ENCODE data around the gene MARS1. TPM values are rescaled to one million over a fixed set of nuclear protein-coding genes. Genes with fewer than 3 reads are reported as not detected.
A peak's percentile ranks its signal among the peaks of the same experiment; 100 is the strongest.

Gene MARS1
- total RNA-seq, 1 experiment from 2014 or later, result 291 TPM

GRCh38 chr12:57497223-57498131, 9.6 kb downstream of the MARS1 start:
- DNase-seq (ENCODE audit: low read depth, low spot score) (no peak), ATAC-seq (peak; percentile 45; the same call in 1 of the 2 replicates)
- H3K9me3 ChIP-seq (ENCODE audit: control insufficient read depth, insufficient read depth, low read depth, low read length), result no peaks in the 10 kb centered on the region
- no peaks in the 10 kb centered on the region for H3K27me3 ChIP-seq (ENCODE audit: control insufficient read depth, insufficient read depth, low read length)
- peaks cover 28% of the 10 kb centered on the region for H3K36me3 ChIP-seq (ENCODE audit: control insufficient read depth, insufficient read depth, low read length)
- H3K4me3 ChIP-seq (ENCODE audit: low read depth in 2 of 2, low read length in 2 of 2), result no peak overlapping the region
- H3K27ac ChIP-seq (ENCODE audit: low read length), result no peak overlapping the region
- TF ChIP-seq, protein P1, sequence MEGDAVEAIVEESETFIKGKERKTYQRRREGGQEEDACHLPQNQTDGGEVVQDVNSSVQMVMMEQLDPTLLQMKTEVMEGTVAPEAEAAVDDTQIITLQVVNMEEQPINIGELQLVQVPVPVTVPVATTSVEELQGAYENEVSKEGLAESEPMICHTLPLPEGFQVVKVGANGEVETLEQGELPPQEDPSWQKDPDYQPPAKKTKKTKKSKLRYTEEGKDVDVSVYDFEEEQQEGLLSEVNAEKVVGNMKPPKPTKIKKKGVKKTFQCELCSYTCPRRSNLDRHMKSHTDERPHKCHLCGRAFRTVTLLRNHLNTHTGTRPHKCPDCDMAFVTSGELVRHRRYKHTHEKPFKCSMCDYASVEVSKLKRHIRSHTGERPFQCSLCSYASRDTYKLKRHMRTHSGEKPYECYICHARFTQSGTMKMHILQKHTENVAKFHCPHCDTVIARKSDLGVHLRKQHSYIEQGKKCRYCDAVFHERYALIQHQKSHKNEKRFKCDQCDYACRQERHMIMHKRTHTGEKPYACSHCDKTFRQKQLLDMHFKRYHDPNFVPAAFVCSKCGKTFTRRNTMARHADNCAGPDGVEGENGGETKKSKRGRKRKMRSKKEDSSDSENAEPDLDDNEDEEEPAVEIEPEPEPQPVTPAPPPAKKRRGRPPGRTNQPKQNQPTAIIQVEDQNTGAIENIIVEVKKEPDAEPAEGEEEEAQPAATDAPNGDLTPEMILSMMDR (IDR thresholded peaks at IDR 0.05), result no peak
- peak; percentile 44 for TF ChIP-seq POLR2AphosphoS5 (IDR thresholded peaks at IDR 0.05; ENCODE audit: low read depth, low read length)
- TF ChIP-seq TCF7L2 (IDR thresholded peaks at IDR 0.05; ENCODE audit: low read depth, low read length), result no peak
- TF ChIP-seq REST (IDR thresholded peaks at IDR 0.05; ENCODE audit: insufficient read depth in 1 of 2, low read depth in 2 of 2, low read length in 1 of 2), result no peak
- POLR2A ChIA-PET, result interaction anchor here (0.7 kb wide), 1 partner anchor 247 kb away, joined by 5 read pairs; the partner anchor contains the start of gene TSPAN31
- CTCF ChIA-PET, result no interaction called here
- intact Hi-C loops (cut with micrococcal nuclease; ENCODE audit: unreplicated experiment) (no loop called here), in situ Hi-C loops (cut with HindIII; ENCODE audit: low pct_unique_long_range_greater_than_20kb, low sequenced_read_pairs) (no loop called here)
- BruUV-seq (replicated peaks), result TSS peak; percentile 39
- H3K4me1 ChIP-seq (ENCODE audit: control insufficient read depth, insufficient read depth, low read length), result no peaks in the 10 kb centered on the region

DNA sequence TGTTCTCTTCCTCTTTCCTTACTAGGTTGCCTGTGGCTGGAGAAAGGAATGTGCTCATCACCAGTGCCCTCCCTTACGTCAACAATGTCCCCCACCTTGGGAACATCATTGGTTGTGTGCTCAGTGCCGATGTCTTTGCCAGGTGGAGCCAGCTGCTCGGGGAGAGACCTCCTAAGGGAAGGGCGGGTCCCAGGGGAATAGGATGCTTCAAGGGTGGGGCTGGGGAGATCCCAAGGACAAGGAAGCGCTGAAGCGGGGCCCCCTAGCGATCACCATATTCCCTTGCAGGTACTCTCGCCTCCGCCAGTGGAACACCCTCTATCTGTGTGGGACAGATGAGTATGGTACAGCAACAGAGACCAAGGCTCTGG, 10.2 kb downstream of the MARS1 start:
- H3K4me1 ChIP-seq (ENCODE audit: control insufficient read depth, insufficient read depth, low read length), result no peaks in the 10 kb centered on the region
- peak; percentile 49 for ATAC-seq
- TF ChIP-seq POLR2AphosphoS5 (IDR thresholded peaks at IDR 0.05; ENCODE audit: low read depth, low read length), result no peak
- in situ Hi-C loops (cut with HindIII; ENCODE audit: low pct_unique_long_range_greater_than_20kb, low sequenced_read_pairs), result no loop called here
- H3K4me3 ChIP-seq (ENCODE audit: low read depth in 2 of 2, low read length in 2 of 2), result no peak overlapping the region
- no TSS peak for BruUV-seq (replicated peaks)
- no peak overlapping the region for H3K27ac ChIP-seq (ENCODE audit: low read length)
- DNase-seq (ENCODE audit: low read depth, low spot score), result no peak
- H3K9me3 ChIP-seq (ENCODE audit: control insufficient read depth, insufficient read depth, low read depth, low read length), result no peaks in the 10 kb centered on the region
- ChIA-PET POLR2A (no interaction called here), CTCF (no interaction called here)
- no peaks in the 10 kb centered on the region for H3K27me3 ChIP-seq (ENCODE audit: control insufficient read depth, insufficient read depth, low read length)
- intact Hi-C loops (cut with micrococcal nuclease; ENCODE audit: unreplicated experiment), result no loop called here
- H3K36me3 ChIP-seq (ENCODE audit: control insufficient read depth, insufficient read depth, low read length), result peaks cover 24% of the 10 kb centered on the region

DNA sequence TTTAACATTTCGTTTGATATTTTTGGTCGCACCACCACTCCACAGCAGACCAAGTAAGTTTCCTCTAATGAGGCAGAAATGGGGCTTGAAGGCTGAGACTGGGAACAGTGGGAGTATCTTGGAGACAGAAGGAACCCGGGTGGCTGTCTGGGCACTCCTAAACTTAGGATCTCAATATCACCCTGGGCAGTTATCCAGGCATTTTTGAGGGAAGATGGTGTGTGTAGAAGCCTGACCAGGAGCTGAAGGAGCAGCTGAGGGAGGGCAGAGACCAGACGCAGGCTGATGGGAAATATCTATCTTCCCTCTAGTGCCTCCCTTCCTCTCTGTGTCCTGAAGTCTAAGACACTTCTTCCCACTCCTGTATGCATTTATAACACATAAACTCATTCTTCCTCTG, 10.7 kb downstream of the MARS1 start:
- H3K27me3 ChIP-seq (ENCODE audit: control insufficient read depth, insufficient read depth, low read length), result no peaks in the 10 kb centered on the region
- CTCF ChIA-PET, result interaction anchor here (0.5 kb wide), 1 partner anchor 97 kb away, joined by 3 read pairs; no protein-coding TSS in a partner anchor
- no peaks in the 10 kb centered on the region for H3K4me1 ChIP-seq (ENCODE audit: control insufficient read depth, insufficient read depth, low read length)
- POLR2A ChIA-PET, result no interaction called here
- ATAC-seq, result no peak
- H3K36me3 ChIP-seq (ENCODE audit: control insufficient read depth, insufficient read depth, low read length), result peaks cover 24% of the 10 kb centered on the region
- TF ChIP-seq SIN3A (IDR thresholded peaks at IDR 0.05; ENCODE audit: borderline replicate concordance, insufficient read depth, low read depth, low read length), result no peak
- TF ChIP-seq, protein P1 (IDR thresholded peaks at IDR 0.05), result no peak
- no peak for TF ChIP-seq TCF7L2 (IDR thresholded peaks at IDR 0.05; ENCODE audit: low read depth, low read length)
- no peak for TF ChIP-seq POLR2AphosphoS5 (IDR thresholded peaks at IDR 0.05; ENCODE audit: low read depth, low read length)
- no peak for TF ChIP-seq REST (IDR thresholded peaks at IDR 0.05; ENCODE audit: insufficient read depth in 1 of 2, low read depth in 2 of 2, low read length in 1 of 2)
- no peak overlapping the region for H3K4me3 ChIP-seq (ENCODE audit: low read depth in 2 of 2, low read length in 2 of 2)
- H3K9me3 ChIP-seq (ENCODE audit: control insufficient read depth, insufficient read depth, low read depth, low read length), result no peaks in the 10 kb centered on the region
- in situ Hi-C loops (cut with HindIII; ENCODE audit: low pct_unique_long_range_greater_than_20kb, low sequenced_read_pairs) (no loop called here), intact Hi-C loops (cut with micrococcal nuclease; ENCODE audit: unreplicated experiment) (no loop called here)
- no peak for DNase-seq (ENCODE audit: low read depth, low spot score)
- no TSS peak for BruUV-seq (replicated peaks)
- H3K27ac ChIP-seq (ENCODE audit: low read length), result no peak overlapping the region
